ENCODE data around the gene TEX264.

- TF ChIP-seq POLR2A (IDR thresholded peaks at IDR 0.05; ENCODE audit: low read depth, low read length) (no peak), POLR2AphosphoS5 (IDR thresholded peaks at IDR 0.05; ENCODE audit: low read depth, low read length) (no peak), TAF1 (IDR thresholded peaks at IDR 0.05; ENCODE audit: low read depth, low read length) (no peak), POU2F2 (IDR thresholded peaks at IDR 0.05; ENCODE audit: low read depth, low read length) (no peak), PAX5 (IDR thresholded peaks at IDR 0.05; ENCODE audit: insufficient read depth, low read length, severe bottlenecking) (no peak)
Measured at GRCh38 chr3:51748327-51748726, 77.3 kb downstream of the TEX264 start.

All from GM12891 (cell line).